ENCODE measurements around the gene CLCN7. TPM values are rescaled to one million over a fixed set of nuclear protein-coding genes. Genes with fewer than 3 reads are reported as not detected.
"Not testable (repeated sequence)": the region's sequence is repeated elsewhere in the genome, so short reads cannot be mapped to it uniquely, and the experiment has no call there.

Gene CLCN7
- total RNA-seq, 1 donor from 2014 or later = 11.5 TPM

- H3K9me3 Mint-ChIP-seq = no peaks in the 10 kb centered on the region
- no peaks in the 10 kb centered on the region for H3K27me3 ChIP-seq
- H3K36me3 Mint-ChIP-seq = no peaks in the 10 kb centered on the region
- no peak overlapping the region for H2AFZ ChIP-seq (replicated peaks)
- no peak overlapping the region for H3K4me3 Mint-ChIP-seq
- H3K27me3 Mint-ChIP-seq (ENCODE audit: insufficient read depth, low read depth) = peaks cover 8% of the 10 kb centered on the region
- no peak overlapping the region for H3K27ac ChIP-seq
- H3K36me3 ChIP-seq = no peaks in the 10 kb centered on the region
- H3F3A ChIP-seq (ENCODE audit: low read depth) = peaks cover 9% of the 10 kb centered on the region
- H4K20me1 ChIP-seq (ENCODE audit: low read depth) = peaks cover 9% of the 10 kb centered on the region
- peaks cover 77% of the 10 kb centered on the region for H3K79me2 ChIP-seq (ENCODE audit: low read depth)
- TF ChIP-seq EZH2 (IDR thresholded peaks at IDR 0.05) (no peak), EZH2phosphoT487 (IDR thresholded peaks at IDR 0.05) (no peak), CTCF (IDR thresholded peaks at IDR 0.05) (no peak)
- peaks cover 23% of the 10 kb centered on the region for H3K4me1 Mint-ChIP-seq
- H3K9me3 ChIP-seq (ENCODE audit: low read depth) = no peaks in the 10 kb centered on the region
- peaks cover 9% of the 10 kb centered on the region for H3K4me1 ChIP-seq
- no peak overlapping the region for H3K9ac ChIP-seq
- no peak overlapping the region for H3K4me3 ChIP-seq
- DNase-seq (ENCODE audit: low spot score) = no peak
- no peak overlapping the region for H3K27ac Mint-ChIP-seq
- H3K4me2 ChIP-seq = no peak overlapping the region
Measured at GRCh38 chr16:1471569-1472194, 3.1 kb downstream of the CLCN7 start.

- H3F3A ChIP-seq (ENCODE audit: low read depth) = peaks cover 7% of the 10 kb centered on the region
- H2AFZ ChIP-seq (replicated peaks) = no peak overlapping the region
- no peak overlapping the region for H3K4me2 ChIP-seq
- peaks cover 9% of the 10 kb centered on the region for H4K20me1 ChIP-seq (ENCODE audit: low read depth)
- H3K36me3 ChIP-seq = no peaks in the 10 kb centered on the region
- H3K27ac ChIP-seq = no peak overlapping the region
- no peaks in the 10 kb centered on the region for H3K9me3 Mint-ChIP-seq
- peak overlapping the region; percentile 52 for H3K4me3 Mint-ChIP-seq
- no peaks in the 10 kb centered on the region for H3K9me3 ChIP-seq (ENCODE audit: low read depth)
- no peak overlapping the region for H3K4me3 ChIP-seq
- no peak for DNase-seq (ENCODE audit: low spot score)
- H3K4me1 ChIP-seq = peaks cover 9% of the 10 kb centered on the region
- no peak overlapping the region for H3K9ac ChIP-seq
- H3K27me3 Mint-ChIP-seq (ENCODE audit: insufficient read depth, low read depth) = peaks cover 8% of the 10 kb centered on the region
- H3K79me2 ChIP-seq (ENCODE audit: low read depth) = peaks cover 79% of the 10 kb centered on the region
- no peaks in the 10 kb centered on the region for H3K27me3 ChIP-seq
- peak overlapping the region; percentile 70 for H3K27ac Mint-ChIP-seq
- peaks cover 20% of the 10 kb centered on the region for H3K4me1 Mint-ChIP-seq
- TF ChIP-seq CTCF (IDR thresholded peaks at IDR 0.05) (no peak), EZH2 (IDR thresholded peaks at IDR 0.05) (no peak), EZH2phosphoT487 (IDR thresholded peaks at IDR 0.05) (no peak)
- H3K36me3 Mint-ChIP-seq = no peaks in the 10 kb centered on the region
Measured at GRCh38 chr16:1470481-1471251, 4.2 kb downstream of the CLCN7 start.

GRCh38 chr16:1469693-1470201, 5.1 kb downstream of the CLCN7 start:
- Histone ChIP-seq H3K27me3 (no peaks in the 10 kb centered on the region), H3K79me2 (ENCODE audit: low read depth) (peaks cover 79% of the 10 kb centered on the region), H3K4me3 (no peak overlapping the region), H3K27ac (no peak overlapping the region), H3K9ac (no peak overlapping the region), H3K4me2 (no peak overlapping the region), H3K4me1 (peaks cover 9% of the 10 kb centered on the region), H3F3A (ENCODE audit: low read depth) (no peaks in the 10 kb centered on the region), H4K20me1 (ENCODE audit: low read depth) (peaks cover 9% of the 10 kb centered on the region), H3K36me3 (no peaks in the 10 kb centered on the region), H2AFZ (replicated peaks) (no peak overlapping the region), H3K9me3 (ENCODE audit: low read depth) (no peaks in the 10 kb centered on the region)
- Mint-ChIP-seq H3K9me3 (no peaks in the 10 kb centered on the region), H3K4me1 (peaks cover 16% of the 10 kb centered on the region), H3K27ac (no peak overlapping the region), H3K36me3 (no peaks in the 10 kb centered on the region), H3K27me3 (ENCODE audit: insufficient read depth, low read depth) (peaks cover 11% of the 10 kb centered on the region), H3K4me3 (no peak overlapping the region)
- no peak for DNase-seq (ENCODE audit: low spot score)
- TF ChIP-seq EZH2 (IDR thresholded peaks at IDR 0.05) (no peak), EZH2phosphoT487 (IDR thresholded peaks at IDR 0.05) (no peak), CTCF (IDR thresholded peaks at IDR 0.05) (no peak)

- H3K36me3 ChIP-seq; H3K9ac ChIP-seq; H2AFZ ChIP-seq (replicated peaks); H3K9me3 Mint-ChIP-seq; H3K4me1 ChIP-seq; DNase-seq (ENCODE audit: low spot score); H3K4me2 ChIP-seq; H3K36me3 Mint-ChIP-seq; H3K27ac ChIP-seq; H4K20me1 ChIP-seq (ENCODE audit: low read depth); H3K4me3 ChIP-seq; H3F3A ChIP-seq (ENCODE audit: low read depth); H3K27me3 ChIP-seq; H3K9me3 ChIP-seq (ENCODE audit: low read depth); H3K27ac Mint-ChIP-seq; H3K4me3 Mint-ChIP-seq: not testable (repeated sequence)
- H3K4me1 Mint-ChIP-seq = peaks cover 16% of the 10 kb centered on the region
- peaks cover 75% of the 10 kb centered on the region for H3K79me2 ChIP-seq (ENCODE audit: low read depth)
- peaks cover 12% of the 10 kb centered on the region for H3K27me3 Mint-ChIP-seq (ENCODE audit: insufficient read depth, low read depth)
Measured at GRCh38 chr16:1469141-1469540, 5.7 kb downstream of the CLCN7 start.

Data from neural progenitor cell (in vitro differentiated cells).